Naive thymus-derived CD4-positive, alpha-beta T cell (primary cell): ENCODE measurements around the gene BAD. TPM values are rescaled to one million over a fixed set of nuclear protein-coding genes. Genes with fewer than 3 reads are reported as not detected.
"Not testable (repeated sequence)": the region's sequence is repeated elsewhere in the genome, so short reads cannot be mapped to it uniquely, and the experiment has no call there.

Experiments used
- ATAC-seq: fragments of 150-1000 bp; cut with Tn5 transposase; 2 replicates; pipeline ENCODE4 v1.10.0; 2021; ENCODE audit warnings: mild to moderate bottlenecking, moderate library complexity
- CTCF ChIA-PET: fragments of 350-600 bp; sonication (Branson Sonifier 250); formaldehyde crosslinking; loops from one replicate; lab custom pipeline; 2021; ENCODE audit warnings: antibody characterized with exemption; lab: Charles Lee
- POLR2A ChIA-PET: fragments of 350-600 bp; sonication (Branson Sonifier 250); formaldehyde crosslinking; loops from one replicate; lab custom pipeline; 2021; ENCODE audit warnings: antibody characterized with exemption, inconsistent platforms; lab: Charles Lee
- DNase-seq, 9 donors: peaks; one replicate each; pipeline versions ENCODE4 v3.0.0 to v3.0.0-alpha.2; 2020 to 2022; ENCODE audit warnings: mixed read lengths in 1 of 9
- H3K27ac ChIP-seq: one replicate; pipeline ENCODE4 v1.7.0; 2013; ENCODE audit warnings: mild to moderate bottlenecking, low read depth, low read length, moderate library complexity
- H3K27me3 ChIP-seq, 2 donors: one replicate each; pipeline ENCODE4 v1.7.0; 2013; ENCODE audit warnings: low read length in 2 of 2, mild to moderate bottlenecking in 2 of 2, moderate library complexity in 2 of 2; ENCODE audit not compliant: control insufficient read depth in 2 of 2, insufficient read depth in 2 of 2
- H3K36me3 ChIP-seq, 3 experiments: 1 replicate in 2 of 3; 2 replicates in 1 of 3; pipeline ENCODE4 v1.7.0; 2013; ENCODE audit warnings: low read length in 3 of 3, mild to moderate bottlenecking in 3 of 3, moderate library complexity in 1 of 3; ENCODE audit not compliant: insufficient read depth in 3 of 3, control insufficient read depth in 2 of 3
- H3K4me1 ChIP-seq, 2 donors: one replicate each; pipeline ENCODE4 v1.7.0; 2013; ENCODE audit warnings: low read length in 2 of 2, mild to moderate bottlenecking in 2 of 2, moderate library complexity in 1 of 2; ENCODE audit not compliant: control insufficient read depth in 2 of 2, insufficient read depth in 2 of 2
- H3K4me3 ChIP-seq: 2 replicates; pipeline ENCODE4 v1.7.0; 2013; ENCODE audit warnings: mild to moderate bottlenecking, low read length
- H3K9me3 ChIP-seq, 3 experiments: 1 replicate in 2 of 3; 2 replicates in 1 of 3; pipeline ENCODE4 v1.7.0; 2013; ENCODE audit warnings: low read length in 3 of 3; ENCODE audit not compliant: control insufficient read depth in 2 of 3
- H3K27ac Mint-ChIP-seq, 9 donors: one replicate each; pipeline ENCODE4 v1.8.0; 2020 to 2022; ENCODE audit warnings: mixed read lengths in 9 of 9, mild to moderate bottlenecking in 8 of 9, moderate library complexity in 5 of 9, inconsistent platforms in 2 of 9
- H3K27me3 Mint-ChIP-seq, 5 donors: one replicate each; pipeline ENCODE4 v1.8.0; 2021 to 2022; ENCODE audit warnings: mixed read lengths in 5 of 5, mild to moderate bottlenecking in 1 of 5
- H3K36me3 Mint-ChIP-seq, 5 donors: one replicate each; pipeline ENCODE4 v1.8.0; 2020 to 2022; ENCODE audit warnings: mixed read lengths in 5 of 5, mild to moderate bottlenecking in 3 of 5, inconsistent platforms in 1 of 5
- H3K4me1 Mint-ChIP-seq, 7 donors: one replicate each; pipeline ENCODE4 v1.8.0; 2020 to 2022; ENCODE audit warnings: mixed read lengths in 7 of 7, mild to moderate bottlenecking in 3 of 7, inconsistent platforms in 1 of 7
- H3K4me3 Mint-ChIP-seq, 10 donors: one replicate each; pipeline ENCODE4 v1.8.0; 2020 to 2022; ENCODE audit warnings: mild to moderate bottlenecking in 10 of 10, mixed read lengths in 10 of 10, moderate library complexity in 6 of 10, inconsistent platforms in 2 of 10
- H3K9me3 Mint-ChIP-seq, 11 donors: one replicate each; pipeline ENCODE4 v1.8.0; 2020 to 2022; ENCODE audit warnings: mixed read lengths in 11 of 11, mild to moderate bottlenecking in 4 of 11, inconsistent platforms in 1 of 11, moderate library complexity in 1 of 11
- intact Hi-C, 2 donors: fragments of 100-400 bp; cut with micrococcal nuclease; formaldehyde crosslinking; loops; one replicate each; pipeline ENCODE4 v1.15.1; 2023
- polyA plus RNA-seq, 2 donors: library from polyadenylated mRNA; unstranded; fragments of 300-500 nt; fragmentation: Illumina TruSeq; gene quantifications; one replicate each; pipeline ENCODE4 v1.2.3, GENCODE V29; 2021
- total RNA-seq, 6 experiments: library from RNA in 5 of 6; stranded (reverse) in 5 of 6; gene quantifications; 1 replicate in 5 of 6; 2 replicates in 1 of 6; pipeline ENCODE4 v1.2.3 and lab custom pipeline; 2021 to 2026

Gene BAD
- total and polyA plus RNA-seq, 7 experiments from 2014 or later = 17.5 to 41.1 (median 25.9) TPM

- peak overlapping the region; percentile 100 for H3K4me3 ChIP-seq
- H3K27ac ChIP-seq = no peak overlapping the region
- Mint-ChIP-seq H3K4me3 (peak overlapping the region; percentile 70 to 92 (median 84)), H3K36me3 (no peaks in the 10 kb centered on the region), H3K27ac (peak overlapping the region in 8 of 9 donors; percentile 6 to 82 (median 50)), H3K4me1 (peaks cover 7 to 47% (median 28%) of the 10 kb centered on the region in 7 donors), H3K27me3 (peaks cover 0 to 3% (median 0%) of the 10 kb centered on the region in 5 donors), H3K9me3 (peaks cover 0 to 2% (median 0%) of the 10 kb centered on the region in 11 donors)
- intact Hi-C loops = loop anchor here (1.0 kb wide), 4 partner anchors 22 to 57 kb away; partner anchors contain the start of genes ESRRA (in 1 of the 2), GPR137 (in 1 of the 2), NUDT22 (in 1 of the 2) and TRPT1 (in 1 of the 2)
- peaks cover 24 to 25% of the 10 kb centered on the region in 2 donors for H3K4me1 ChIP-seq
- no peak for ATAC-seq
- H3K27me3 ChIP-seq = no peaks in the 10 kb centered on the region
- no peak for DNase-seq
- no peaks in the 10 kb centered on the region for H3K9me3 ChIP-seq
- CTCF ChIA-PET = interaction anchor here (0.7 to 4.5 kb wide), 3 partner anchors 21 to 68 kb away, joined by 3 to 30 read pairs (median 3); partner anchors contain the start of gene FERMT3
- H3K36me3 ChIP-seq = peaks cover 0 to 7% (median 0%) of the 10 kb centered on the region in 3 experiments
- POLR2A ChIA-PET = interaction anchor here (0.7 to 12.3 kb wide), 12 partner anchors 9 to 69 kb away, joined by 3 to 154 read pairs (median 4); partner anchors contain the start of genes DNAJC4, NUDT22, PRDX5 and TRMT112
Measured at GRCh38 chr11:64247729-64248531, 36.5 kb downstream of the BAD start.

DNA sequence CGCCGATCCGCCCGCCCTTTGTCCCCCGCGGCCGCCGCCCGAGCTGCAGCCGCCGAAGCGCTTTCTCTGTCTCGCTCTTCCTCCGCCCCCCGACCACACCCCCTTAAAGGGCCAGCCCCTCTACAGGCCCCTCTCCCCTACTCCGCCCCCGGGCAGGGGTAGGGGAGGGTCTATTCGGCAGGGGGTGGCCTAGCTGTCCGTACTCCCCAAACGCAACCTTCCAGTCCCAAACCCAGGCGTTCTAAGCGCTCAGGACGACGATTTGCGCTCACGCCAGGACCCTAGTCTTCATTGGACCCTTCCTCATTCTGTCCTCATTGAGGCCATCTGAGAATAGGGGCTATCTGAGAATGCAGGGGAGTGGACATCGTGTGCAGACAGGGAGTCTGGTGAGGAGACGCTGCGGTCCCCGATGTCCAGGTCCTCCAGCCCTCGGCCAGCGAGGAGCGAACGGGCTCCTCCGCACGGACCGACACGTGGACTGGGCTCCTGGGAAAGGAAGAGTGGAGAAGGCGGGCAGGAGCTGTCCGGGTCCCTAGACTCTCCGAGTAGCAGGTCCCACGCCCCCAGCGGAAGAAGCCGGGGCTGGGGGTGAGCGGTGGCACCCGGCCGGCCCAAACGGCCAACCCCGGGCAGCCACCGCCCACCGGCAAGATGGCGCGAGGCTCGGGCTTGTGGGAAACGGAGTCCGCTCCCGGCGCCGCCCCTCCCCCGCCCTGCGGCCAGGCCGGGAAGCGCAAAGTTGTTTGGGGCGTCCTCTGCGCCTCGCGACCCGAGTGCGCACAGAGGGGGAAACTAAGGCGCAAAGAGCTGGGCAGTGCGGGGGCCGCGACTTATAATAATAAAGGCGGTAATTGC is 37.4 kb downstream of the BAD start, which contains the start of gene PPP1R14B:
Gene PPP1R14B, minus strand, starts transcription at position 73 of the 858 bp plus-strand sequence. CDS start 270 bp downstream, outside the sequence.
- no peaks in the 10 kb centered on the region for H3K9me3 ChIP-seq
- peak within 1 kb of the TSS; percentile 65 to 88 (median 85) for H3K27ac Mint-ChIP-seq
- ATAC-seq (peak; percentile 75), DNase-seq (peak; percentile 55 to 88 (median 70))
- no peaks in the 10 kb centered on the region for H3K27me3 ChIP-seq
- H3K27ac ChIP-seq = peak within 1 kb of the TSS; percentile 64
- H3K27me3 Mint-ChIP-seq = peaks cover 0 to 3% (median 0%) of the 10 kb centered on the region in 5 donors
- POLR2A ChIA-PET = interaction anchor here (0.7 to 12.3 kb wide), 13 partner anchors 9 to 70 kb away, joined by 3 to 154 read pairs (median 5); partner anchors contain the start of genes BAD, DNAJC4, FERMT3 and NUDT22
- peaks cover 0 to 7% (median 0%) of the 10 kb centered on the region in 3 experiments for H3K36me3 ChIP-seq
- no peaks in the 10 kb centered on the region for H3K36me3 Mint-ChIP-seq
- H3K9me3 Mint-ChIP-seq = peaks cover 0 to 2% (median 0%) of the 10 kb centered on the region in 11 donors
- intact Hi-C loops = loop anchor here (1.0 kb wide), 5 partner anchors 21 to 58 kb away; partner anchors contain the start of genes ESRRA (in 2 of the 2), GPR137 (in 2 of the 2), NUDT22 (in 1 of the 2) and TRPT1 (in 1 of the 2)
- CTCF ChIA-PET = interaction anchor here (1.6 to 4.5 kb wide), 2 partner anchors 42 to 55 kb away, joined by 5 to 30 read pairs; partner anchors contain the start of gene FERMT3
- peak within 1 kb of the TSS; percentile 83 to 93 (median 88) for H3K4me3 Mint-ChIP-seq
- H3K4me3 ChIP-seq = peak within 1 kb of the TSS; percentile 100
- peaks cover 7 to 46% (median 32%) of the 10 kb centered on the region in 7 donors for H3K4me1 Mint-ChIP-seq
- peaks cover 25 to 27% of the 10 kb centered on the region in 2 donors for H3K4me1 ChIP-seq

DNA sequence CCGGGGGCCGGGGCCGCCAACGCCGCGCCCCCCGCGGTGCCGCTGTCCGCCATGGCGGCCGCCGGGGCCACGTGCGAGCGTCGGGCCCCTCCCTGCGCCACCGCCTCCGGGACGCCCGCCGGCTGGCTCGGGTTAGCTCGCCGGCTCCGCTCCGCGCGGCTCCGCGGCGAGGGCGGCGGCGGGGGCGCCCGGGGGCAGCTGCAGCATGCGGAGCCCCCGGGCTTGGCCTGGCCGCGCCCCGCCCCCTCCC is 37.9 kb downstream of the BAD start:
- H3K9me3 Mint-ChIP-seq, H3K27me3 ChIP-seq, H3K9me3 ChIP-seq, H3K27ac ChIP-seq, H3K36me3 Mint-ChIP-seq, H3K36me3 ChIP-seq, H3K4me3 ChIP-seq, H3K27me3 Mint-ChIP-seq: not testable (repeated sequence)
- intact Hi-C loops = loop anchor here in 1 of 2 donors (1.0 kb wide), 3 partner anchors 23 to 59 kb away; partner anchors contain the start of genes ESRRA and GPR137
- H3K27ac Mint-ChIP-seq = peak overlapping the region in 2 of 9 donors; percentile 64 to 83
- POLR2A ChIA-PET = interaction anchor here (1.0 to 12.3 kb wide), 12 partner anchors 8 to 498 kb away, joined by 3 to 154 read pairs (median 6); partner anchors contain the start of genes BAD, FERMT3, NUDT22 and PRDX5
- ATAC-seq (peak; percentile 17), DNase-seq (peak in 1 of 9 donors; percentile 31)
- H3K4me1 Mint-ChIP-seq = peaks cover 7 to 42% (median 28%) of the 10 kb centered on the region in 7 donors
- peak overlapping the region; percentile 82 to 92 (median 87) for H3K4me3 Mint-ChIP-seq
- H3K4me1 ChIP-seq = peaks cover 21 to 25% of the 10 kb centered on the region in 2 donors
- CTCF ChIA-PET = interaction anchor here (1.6 to 4.5 kb wide), 2 partner anchors 41 to 56 kb away, joined by 5 to 30 read pairs; partner anchors contain the start of gene FERMT3

GRCh38 chr11:64245797-64246620 is 38.5 kb downstream of the BAD start:
- Histone ChIP-seq H3K27me3 (no peaks in the 10 kb centered on the region), H3K36me3 (peaks cover 0 to 11% (median 0%) of the 10 kb centered on the region in 3 experiments), H3K9me3 (no peaks in the 10 kb centered on the region), H3K4me3 (peak overlapping the region; percentile 68), H3K27ac (peak overlapping the region; percentile 59), H3K4me1 (peaks cover 21 to 25% of the 10 kb centered on the region in 2 donors)
- H3K27me3 Mint-ChIP-seq = peaks cover 0 to 3% (median 0%) of the 10 kb centered on the region in 5 donors
- H3K36me3 Mint-ChIP-seq = peaks cover 0 to 1% (median 0%) of the 10 kb centered on the region in 5 donors
- ChIA-PET CTCF (interaction anchor here (1.6 to 4.5 kb wide), 3 partner anchors 40 to 58 kb away, joined by 4 to 30 read pairs (median 5); partner anchors contain the start of gene FERMT3), POLR2A (interaction anchor here (0.6 to 12.3 kb wide), 14 partner anchors 7 to 499 kb away, joined by 3 to 154 read pairs (median 6); partner anchors contain the start of genes BAD, CATSPERZ, FERMT3 and PRDX5)
- ATAC-seq (no peak), DNase-seq (peak in 6 of 9 donors; percentile 24 to 76 (median 30))
- H3K4me3 Mint-ChIP-seq = peak overlapping the region; percentile 77 to 93 (median 86)
- intact Hi-C loops = loop anchor here in 1 of 2 donors (1.0 kb wide), 3 partner anchors 23 to 59 kb away; partner anchors contain the start of genes ESRRA and GPR137
- H3K9me3 Mint-ChIP-seq = no peaks in the 10 kb centered on the region
- H3K4me1 Mint-ChIP-seq = peaks cover 7 to 43% (median 28%) of the 10 kb centered on the region in 7 donors
- H3K27ac Mint-ChIP-seq = peak overlapping the region in 7 of 9 donors; percentile 65 to 88 (median 72)

DNA sequence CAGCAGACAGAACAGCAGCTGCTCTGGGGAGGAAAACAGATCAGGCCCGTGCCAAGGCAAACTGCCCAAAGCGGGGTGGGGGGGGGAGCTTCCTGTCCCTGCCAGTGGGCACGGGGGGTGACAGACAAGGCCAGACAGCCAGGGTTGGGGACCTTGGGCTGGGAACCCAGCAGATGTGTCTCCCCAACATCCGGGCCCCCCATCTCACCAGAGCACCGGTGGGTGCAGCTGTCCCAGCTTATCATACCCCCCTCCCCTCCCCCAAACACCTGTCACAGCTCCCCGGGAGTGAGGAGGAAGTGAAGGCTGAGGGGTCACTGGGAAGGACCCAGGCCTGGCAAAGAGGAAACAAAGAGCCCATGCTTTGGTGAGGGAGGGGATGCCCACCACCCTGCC is 39.1 kb downstream of the BAD start:
- DNase-seq = no peak
- Histone ChIP-seq H3K9me3 (no peaks in the 10 kb centered on the region), H3K4me1 (peaks cover 19 to 27% of the 10 kb centered on the region in 2 donors), H3K36me3 (peaks cover 0 to 11% (median 0%) of the 10 kb centered on the region in 3 experiments), H3K4me3 (peak overlapping the region; percentile 68), H3K27me3 (no peaks in the 10 kb centered on the region), H3K27ac (peak overlapping the region; percentile 59)
- ChIA-PET CTCF (interaction anchor here (1.3 to 4.5 kb wide), 4 partner anchors 40 to 72 kb away, joined by 3 to 30 read pairs (median 4); partner anchors contain the start of genes FERMT3, PRDX5 and TRMT112), POLR2A (interaction anchor here (0.6 to 12.3 kb wide), 12 partner anchors 10 to 388 kb away, joined by 3 to 154 read pairs (median 7); partner anchors contain the start of genes BAD, CATSPERZ, FERMT3 and PRDX5)
- H3K27ac Mint-ChIP-seq = peak overlapping the region in 7 of 9 donors; percentile 65 to 88 (median 72)
- H3K36me3 Mint-ChIP-seq = peaks cover 0 to 1% (median 0%) of the 10 kb centered on the region in 5 donors
- no peaks in the 10 kb centered on the region for H3K9me3 Mint-ChIP-seq
- H3K4me3 Mint-ChIP-seq = peak overlapping the region; percentile 77 to 93 (median 86)
- H3K4me1 Mint-ChIP-seq = peaks cover 11 to 44% (median 30%) of the 10 kb centered on the region in 7 donors
- H3K27me3 Mint-ChIP-seq = no peaks in the 10 kb centered on the region
- intact Hi-C loops = no loop called here
- ATAC-seq = no peak
